BLaER1 (cell line): ENCODE data around the gene POU5F2.

ENCODE experiments used
- H3K27ac ChIP-seq: shearing (Covaris generic); formaldehyde crosslinking; 2 replicates; pipeline ENCODE4 v1.8.1; 2022
- H3K27me3 ChIP-seq: shearing (Covaris generic); formaldehyde crosslinking; 2 replicates; pipeline ENCODE4 v1.8.1; 2022
- H3K36me3 ChIP-seq: shearing (Covaris generic); formaldehyde crosslinking; 2 replicates; pipeline ENCODE4 v1.8.1; 2022
- H3K4me1 ChIP-seq: shearing (Covaris generic); formaldehyde crosslinking; 2 replicates; pipeline ENCODE4 v1.8.1; 2022
- H3K4me2 ChIP-seq: shearing (Covaris generic); formaldehyde crosslinking; 2 replicates; pipeline ENCODE4 v1.8.1; 2022
- H3K4me3 ChIP-seq: shearing (Covaris generic); formaldehyde crosslinking; 2 replicates; pipeline ENCODE4 v1.8.1; 2022
- H3K9ac ChIP-seq: shearing (Covaris generic); formaldehyde crosslinking; 2 replicates; pipeline ENCODE4 v1.8.1; 2022
- H3K9me3 ChIP-seq: shearing (Covaris generic); formaldehyde crosslinking; 2 replicates; pipeline ENCODE4 v1.8.1; 2022
- H4K20me1 ChIP-seq: shearing (Covaris generic); formaldehyde crosslinking; 2 replicates; pipeline ENCODE4 v1.8.1; 2022
- Cebpa-rat ChIP-seq: shearing (Covaris generic); IDR thresholded peaks from 2 replicates; pipeline ENCODE4 v1.8.1; 2022

The POU5F2 gene

DNA sequence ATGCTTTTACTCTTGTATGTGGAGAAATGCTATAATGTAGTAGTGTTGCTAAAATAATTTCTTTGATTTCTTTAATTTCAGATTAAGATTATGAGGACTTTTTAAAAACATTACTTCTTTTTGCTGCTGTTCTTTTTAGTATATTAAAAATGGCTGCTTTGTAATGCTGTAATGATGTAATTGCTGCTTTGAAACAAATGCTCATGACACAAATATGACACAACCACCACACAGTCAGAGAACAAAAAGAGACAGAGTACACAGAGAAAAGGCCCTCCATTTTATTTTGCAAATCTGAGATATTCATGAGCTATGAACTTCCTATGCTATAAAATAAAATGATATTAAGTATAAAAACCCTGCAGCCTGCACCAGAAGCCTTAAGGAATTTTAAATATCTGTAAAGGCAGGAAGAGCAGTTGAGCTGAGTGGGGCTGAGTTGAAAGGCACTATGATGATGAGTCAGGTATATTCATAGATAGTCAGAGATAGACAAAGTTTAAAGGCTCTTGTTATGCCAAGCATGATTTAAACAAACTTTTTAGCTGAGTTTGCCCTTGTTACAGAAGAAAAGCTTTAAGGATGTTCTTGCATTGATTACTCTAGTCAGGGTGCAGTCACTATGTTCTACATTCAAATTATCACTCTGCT is 5.1 kb upstream of the POU5F2 start:
- no peaks in the 10 kb centered on the region for H3K36me3 ChIP-seq
- no peak overlapping the region for H3K9ac ChIP-seq
- no peak overlapping the region for H3K4me3 ChIP-seq
- H3K9me3 ChIP-seq: no peaks in the 10 kb centered on the region; the same call in 1 of the 2 replicates
- H4K20me1 ChIP-seq: no peaks in the 10 kb centered on the region
- H3K4me1 ChIP-seq: no peaks in the 10 kb centered on the region
- H3K4me2 ChIP-seq: no peak overlapping the region
- H3K27ac ChIP-seq: no peak overlapping the region
- no peak for TF ChIP-seq Cebpa-rat
- H3K27me3 ChIP-seq: no peaks in the 10 kb centered on the region

DNA sequence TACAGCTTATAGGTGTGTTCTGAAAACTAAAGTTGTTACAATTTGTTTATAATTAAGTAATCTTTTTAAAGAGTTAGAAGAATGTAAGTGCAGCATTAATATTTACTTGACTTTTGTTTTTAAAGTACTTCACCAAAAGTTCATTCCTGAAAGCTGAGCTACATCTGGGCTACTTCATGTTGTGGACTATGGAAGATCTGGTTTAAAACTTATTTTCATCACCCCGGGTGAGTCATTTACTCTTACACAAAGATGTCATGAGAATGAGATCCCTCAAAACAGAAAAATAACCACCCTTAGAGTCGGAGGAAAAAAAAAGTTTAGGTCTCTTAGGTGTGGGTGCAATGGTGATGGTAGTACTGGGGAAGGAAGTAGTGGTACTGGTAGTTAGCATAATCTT is 5.1 kb downstream of the POU5F2 start:
- no peaks in the 10 kb centered on the region; the same call in 1 of the 2 replicates for H3K36me3 ChIP-seq
- TF ChIP-seq Cebpa-rat: no peak

DNA sequence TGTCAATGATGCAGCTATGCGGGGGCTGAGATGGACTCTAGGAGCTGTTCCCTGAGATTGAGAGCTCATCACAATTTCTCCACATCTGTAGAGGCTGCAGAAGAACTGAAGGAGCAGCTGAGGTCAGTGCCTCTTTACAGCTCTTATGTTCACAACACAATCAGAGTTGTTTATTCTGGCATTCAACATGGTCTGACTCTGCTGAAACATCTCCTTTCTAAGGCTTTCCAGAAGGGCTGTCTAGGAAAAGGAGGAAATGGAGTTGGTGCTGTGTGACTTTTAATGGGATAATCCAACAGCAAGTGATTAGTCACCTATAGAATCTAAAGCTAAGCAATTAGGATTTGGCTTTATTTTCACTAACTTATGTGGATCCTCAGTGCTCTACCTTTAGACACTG is 6.0 kb downstream of the POU5F2 start:
- no peaks in the 10 kb centered on the region for H3K36me3 ChIP-seq
- no peak for TF ChIP-seq Cebpa-rat
- H4K20me1 ChIP-seq: no peaks in the 10 kb centered on the region

More for the DNA sequence above, 5.1 kb downstream of the POU5F2 start:
- H3K4me2 ChIP-seq: no peak overlapping the region
- peaks cover 10% of the 10 kb centered on the region for H3K4me1 ChIP-seq
- H3K27ac ChIP-seq: no peak overlapping the region
- H3K4me3 ChIP-seq: no peak overlapping the region
- H3K9ac ChIP-seq: no peak overlapping the region
- peaks cover 4% of the 10 kb centered on the region for H3K9me3 ChIP-seq
- no peaks in the 10 kb centered on the region for H3K27me3 ChIP-seq
- H4K20me1 ChIP-seq: no peaks in the 10 kb centered on the region

DNA sequence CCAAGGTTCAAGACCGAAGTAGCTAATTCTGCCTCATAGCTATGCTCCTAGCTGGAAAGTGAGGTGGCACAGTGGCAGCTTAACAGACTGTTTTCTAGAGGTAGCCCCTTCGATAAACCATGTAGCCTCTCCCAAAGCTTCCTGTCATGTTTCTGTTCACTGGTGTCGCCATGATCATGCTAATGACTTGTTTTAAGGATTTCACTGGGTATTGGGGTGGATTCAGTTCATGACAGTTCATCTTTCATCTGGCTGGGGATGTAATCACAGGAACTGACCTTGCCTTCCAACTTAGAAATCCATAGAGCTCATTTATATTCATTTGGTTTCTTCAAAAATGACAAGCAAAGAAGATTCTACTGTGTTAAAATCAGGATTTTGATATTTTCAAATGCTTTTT is 9.4 kb downstream of the POU5F2 start:
- H3K4me2 ChIP-seq: no peak overlapping the region
- H3K36me3 ChIP-seq: no peaks in the 10 kb centered on the region
- no peaks in the 10 kb centered on the region for H3K27me3 ChIP-seq
- H4K20me1 ChIP-seq: no peaks in the 10 kb centered on the region
- no peak overlapping the region for H3K9ac ChIP-seq
- no peak for TF ChIP-seq Cebpa-rat
- no peak overlapping the region for H3K4me3 ChIP-seq
- no peaks in the 10 kb centered on the region for H3K9me3 ChIP-seq
- no peaks in the 10 kb centered on the region for H3K4me1 ChIP-seq
- no peak overlapping the region for H3K27ac ChIP-seq

More for the DNA sequence above, 6.0 kb downstream of the POU5F2 start:
- Histone ChIP-seq H3K4me3 (no peak overlapping the region), H3K4me1 (peaks cover under 1% of the 10 kb centered on the region), H3K4me2 (no peak overlapping the region), H3K27ac (no peak overlapping the region), H3K9ac (no peak overlapping the region), H3K9me3 (peaks cover 4% of the 10 kb centered on the region; the same call in 1 of the 2 replicates), H3K27me3 (no peaks in the 10 kb centered on the region)

DNA sequence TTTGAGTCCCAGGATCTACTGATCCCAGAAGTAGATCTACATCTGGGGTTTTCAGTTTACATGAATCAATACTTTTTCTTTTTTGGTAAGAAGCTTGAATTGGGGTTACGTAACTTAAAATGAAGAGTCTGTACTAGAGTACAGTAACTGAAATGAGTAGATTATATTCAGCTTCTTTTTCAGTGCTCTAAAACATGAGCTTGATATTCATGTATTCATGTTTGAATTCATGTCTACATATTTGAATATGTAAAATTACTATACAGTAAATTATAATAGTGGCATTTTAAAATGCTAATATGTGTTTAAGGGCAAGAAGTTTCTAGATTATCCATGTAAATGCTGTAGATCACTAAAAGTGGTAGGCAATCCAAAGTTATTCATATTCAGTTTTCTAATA is 14.8 kb downstream of the POU5F2 start:
- Histone ChIP-seq H3K4me3 (no peak overlapping the region), H3K9ac (no peak overlapping the region), H3K4me1 (no peaks in the 10 kb centered on the region), H3K27ac (no peak overlapping the region), H3K27me3 (no peaks in the 10 kb centered on the region), H4K20me1 (no peaks in the 10 kb centered on the region), H3K9me3 (no peaks in the 10 kb centered on the region), H3K36me3 (no peaks in the 10 kb centered on the region), H3K4me2 (no peak overlapping the region)
- no peak for TF ChIP-seq Cebpa-rat

DNA sequence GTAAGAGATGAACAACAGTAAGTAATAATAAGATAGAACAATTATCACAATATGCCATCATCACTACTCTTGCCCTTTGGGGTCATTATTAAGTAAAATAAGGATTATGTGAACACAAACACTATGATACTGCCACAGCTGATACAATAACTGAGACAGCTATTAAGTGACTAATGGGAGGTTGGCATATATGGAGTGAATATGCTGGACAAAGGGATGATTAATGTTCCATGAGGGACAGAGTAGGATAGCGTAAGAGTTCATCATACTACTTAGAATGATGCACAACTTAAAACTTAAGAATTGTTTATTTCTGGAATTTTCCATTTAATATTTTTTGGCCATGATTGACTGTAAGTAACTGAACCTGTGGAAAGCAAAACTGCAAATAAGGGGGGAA is 16.6 kb downstream of the POU5F2 start:
- Histone ChIP-seq H3K4me3 (no peak overlapping the region), H4K20me1 (no peaks in the 10 kb centered on the region), H3K27me3 (no peaks in the 10 kb centered on the region), H3K27ac (no peak overlapping the region), H3K9ac (no peak overlapping the region), H3K36me3 (no peaks in the 10 kb centered on the region), H3K9me3 (no peaks in the 10 kb centered on the region), H3K4me2 (no peak overlapping the region), H3K4me1 (no peaks in the 10 kb centered on the region)
- no peak for TF ChIP-seq Cebpa-rat

DNA sequence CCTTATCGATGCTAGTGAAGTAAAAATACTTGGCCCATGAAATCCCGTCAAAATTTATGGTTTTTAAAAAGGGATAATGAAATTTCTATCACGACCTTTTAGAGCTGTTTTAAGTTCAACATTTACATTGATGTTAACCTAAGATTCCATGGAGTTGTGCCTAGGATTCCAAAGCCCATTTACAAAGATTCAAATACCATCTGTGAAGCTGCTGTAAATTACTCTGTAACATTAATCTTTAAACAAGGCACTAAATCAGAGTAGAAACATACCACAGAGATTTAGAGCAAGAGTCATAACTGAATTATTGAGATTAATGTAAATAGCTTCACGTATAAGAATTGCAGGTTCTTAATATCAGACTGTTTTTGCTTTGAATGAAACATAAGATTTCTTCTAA is 17.7 kb downstream of the POU5F2 start:
- Histone ChIP-seq H3K9me3 (no peaks in the 10 kb centered on the region), H3K27ac (no peak overlapping the region), H3K4me1 (no peaks in the 10 kb centered on the region), H3K27me3 (no peaks in the 10 kb centered on the region), H3K36me3 (no peaks in the 10 kb centered on the region), H3K4me2 (no peak overlapping the region), H4K20me1 (no peaks in the 10 kb centered on the region), H3K9ac (no peak overlapping the region), H3K4me3 (no peak overlapping the region)
- TF ChIP-seq Cebpa-rat: no peak

DNA sequence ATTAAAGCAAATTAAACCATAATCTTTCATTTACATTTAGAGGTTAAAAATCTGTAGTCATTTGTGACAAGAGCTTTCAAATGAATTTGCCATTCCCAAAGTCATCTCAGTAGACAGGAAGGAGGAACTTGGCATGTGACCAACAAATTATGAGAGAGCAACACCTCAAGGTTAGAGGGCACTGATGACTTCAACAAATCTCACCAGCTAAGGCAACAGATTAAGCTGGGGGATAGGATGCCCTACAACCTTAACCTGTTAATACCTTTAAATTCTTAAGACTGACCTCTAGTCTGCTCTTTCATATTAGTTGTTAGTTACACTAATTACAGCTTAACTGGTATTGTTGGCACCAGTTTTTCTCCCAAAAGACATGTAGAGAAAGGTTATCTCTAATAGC is 18.4 kb downstream of the POU5F2 start:
- H3K4me3 ChIP-seq: no peak overlapping the region
- H3K27ac ChIP-seq: no peak overlapping the region
- TF ChIP-seq Cebpa-rat: no peak
- H3K36me3 ChIP-seq: no peaks in the 10 kb centered on the region
- no peaks in the 10 kb centered on the region for H3K4me1 ChIP-seq
- H3K9ac ChIP-seq: no peak overlapping the region
- no peaks in the 10 kb centered on the region for H3K27me3 ChIP-seq
- no peak overlapping the region for H3K4me2 ChIP-seq
- no peaks in the 10 kb centered on the region for H4K20me1 ChIP-seq
- H3K9me3 ChIP-seq: no peaks in the 10 kb centered on the region

DNA sequence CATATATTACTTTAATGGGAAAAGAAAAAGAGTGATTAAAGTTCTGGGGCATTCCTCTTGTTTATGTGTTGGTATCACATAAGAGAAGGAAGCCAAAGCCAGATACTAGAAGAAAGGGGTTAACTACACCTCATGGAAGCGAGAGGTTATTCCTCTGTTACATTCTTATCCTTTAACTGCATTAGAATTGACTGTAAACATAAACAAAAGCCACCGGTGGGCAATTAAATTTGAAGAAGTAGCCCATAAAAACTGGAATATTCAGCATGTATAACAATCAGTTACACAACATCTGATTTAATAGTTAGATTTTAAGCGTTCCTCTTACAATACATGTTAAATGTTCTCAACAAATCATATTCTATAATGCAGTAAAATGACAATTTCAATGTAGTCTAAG is 18.8 kb downstream of the POU5F2 start:
- no peaks in the 10 kb centered on the region for H3K36me3 ChIP-seq
- no peaks in the 10 kb centered on the region for H4K20me1 ChIP-seq
- H3K4me2 ChIP-seq: no peak overlapping the region
- H3K4me1 ChIP-seq: no peaks in the 10 kb centered on the region
- H3K27ac ChIP-seq: no peak overlapping the region
- no peaks in the 10 kb centered on the region for H3K9me3 ChIP-seq
- no peak for TF ChIP-seq Cebpa-rat
- no peak overlapping the region for H3K4me3 ChIP-seq
- no peaks in the 10 kb centered on the region for H3K27me3 ChIP-seq
- H3K9ac ChIP-seq: no peak overlapping the region

DNA sequence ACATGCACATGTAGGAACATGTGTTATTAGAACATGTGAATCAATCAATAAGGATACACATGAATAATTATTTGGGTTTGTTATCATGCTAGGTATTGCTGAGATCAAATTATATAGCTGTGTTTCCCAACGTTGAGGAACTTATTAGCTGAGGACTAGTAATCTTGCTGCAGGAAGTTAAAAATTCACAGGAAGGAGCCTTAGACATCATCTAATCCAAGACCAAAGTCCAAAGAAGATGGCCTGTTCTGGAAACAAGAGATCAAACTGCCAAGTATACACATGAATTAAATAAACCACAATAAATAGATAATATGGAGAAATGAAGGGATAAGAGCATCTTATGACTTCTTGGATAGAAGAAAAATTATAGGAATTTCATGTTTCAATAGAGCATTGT is 19.9 kb downstream of the POU5F2 start:
- H3K4me2 ChIP-seq: no peak overlapping the region
- H3K9me3 ChIP-seq: no peaks in the 10 kb centered on the region
- no peaks in the 10 kb centered on the region for H3K27me3 ChIP-seq
- H3K4me1 ChIP-seq: no peaks in the 10 kb centered on the region
- no peaks in the 10 kb centered on the region for H4K20me1 ChIP-seq
- no peak overlapping the region for H3K9ac ChIP-seq
- H3K4me3 ChIP-seq: no peak overlapping the region
- no peak for TF ChIP-seq Cebpa-rat
- no peaks in the 10 kb centered on the region for H3K36me3 ChIP-seq
- H3K27ac ChIP-seq: no peak overlapping the region

DNA sequence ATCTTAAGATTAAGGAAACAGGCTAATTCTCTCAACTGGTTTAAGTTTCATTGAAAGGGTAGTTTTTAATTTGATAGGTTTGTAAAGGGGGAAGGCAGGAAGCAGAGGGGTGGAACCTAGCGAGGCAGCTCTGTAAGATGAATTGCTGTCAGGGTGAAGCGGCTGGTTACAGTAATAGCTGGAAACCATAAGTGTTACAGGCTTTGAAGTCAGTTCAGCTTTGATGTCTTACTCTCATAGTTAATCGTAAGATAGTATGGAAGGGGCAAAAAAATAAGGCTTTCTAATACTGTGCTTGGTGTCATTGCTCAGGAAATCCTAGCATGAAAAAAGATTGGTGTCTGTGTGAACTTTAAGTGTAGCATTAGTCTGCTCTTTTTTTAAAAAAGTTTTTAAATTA is 20.3 kb downstream of the POU5F2 start:
- no peak overlapping the region for H3K4me3 ChIP-seq
- no peak overlapping the region for H3K4me2 ChIP-seq
- no peaks in the 10 kb centered on the region for H3K36me3 ChIP-seq
- no peaks in the 10 kb centered on the region for H3K4me1 ChIP-seq
- TF ChIP-seq Cebpa-rat: no peak
- H3K9me3 ChIP-seq: no peaks in the 10 kb centered on the region
- H3K27ac ChIP-seq: no peak overlapping the region
- no peak overlapping the region for H3K9ac ChIP-seq
- no peaks in the 10 kb centered on the region for H3K27me3 ChIP-seq
- H4K20me1 ChIP-seq: no peaks in the 10 kb centered on the region
